Upper lobe of left lung (tissue), 6 donors: Measurements from ENCODE around the gene RGSL1. TPM values are rescaled to one million over a fixed set of nuclear protein-coding genes. Genes with fewer than 3 reads are reported as not detected.

Experiments
- ATAC-seq, 2 donors: fragments of 200-7000 bp; cut with Tn5 transposase; one replicate each; pipeline ENCODE4 v1.9.1; 2022; ENCODE audit warnings: mild to moderate bottlenecking in 2 of 2, moderate library complexity in 2 of 2; ENCODE audit not compliant: low FRiP score in 2 of 2
- DNase-seq, 2 donors: peaks; one replicate each; pipeline ENCODE4 v3.0.0-alpha.2; 2019 to 2020
- H3K27ac ChIP-seq, 4 donors: fragments of 200-600 bp; sonication (generic); one replicate each; pipeline ENCODE4 v1.5.1; 2016 to 2019
- H3K27me3 ChIP-seq, 4 donors: fragments of 200-600 bp; sonication (generic); one replicate each; pipeline ENCODE4 v1.5.1; 2017 to 2019
- H3K36me3 ChIP-seq, 4 donors: fragments of 200-600 bp; sonication (generic); one replicate each; pipeline ENCODE4 v1.5.1; 2016 to 2019
- H3K4me1 ChIP-seq, 4 donors: fragments of 200-600 bp; sonication (generic); one replicate each; pipeline ENCODE4 v1.5.1; 2018 to 2019
- H3K4me3 ChIP-seq, 4 donors: fragments of 200-600 bp; sonication (generic); one replicate each; pipeline ENCODE4 v1.5.1; 2017 to 2019; ENCODE audit warnings: mild to moderate bottlenecking in 2 of 4, moderate library complexity in 1 of 4
- H3K9me3 ChIP-seq, 4 donors: fragments of 200-600 bp; sonication (generic); one replicate each; pipeline ENCODE4 v1.5.1; 2018 to 2019
- EP300 ChIP-seq, 4 donors: sonication (generic); formaldehyde crosslinking; IDR thresholded peaks; one replicate each; pipeline ENCODE4 v1.5.1; 2017; ENCODE audit warnings: antibody characterized with exemption in 4 of 4, control low read depth in 2 of 4
- POLR2A ChIP-seq, 4 donors: fragments of 450-650 bp; IDR thresholded peaks; one replicate each; pipeline ENCODE4 v1.5.1; 2016 to 2017; ENCODE audit warnings: antibody characterized with exemption in 4 of 4, mild to moderate bottlenecking in 2 of 4
- POLR2AphosphoS5 ChIP-seq, 2 donors: sonication (generic); formaldehyde crosslinking; IDR thresholded peaks; one replicate each; pipeline ENCODE4 v1.5.1; 2017; ENCODE audit warnings: antibody characterized with exemption in 2 of 2
- WGBS, 2 donors: methylation state at CpG; one replicate each; pipeline ENCODE4 v1.1.5; 2017 to 2018; 5-methylcytosine and 5-hydroxymethylcytosine counted together
- total RNA-seq, 6 donors: library from RNA; depleted of rRNA in 4 of 6; stranded (reverse); fragments of >200 nt in 4 of 6; gene quantifications; one replicate each; pipeline versions ENCODE4 v1.1.0 to v1.2.1, GENCODE V29; 2016 to 2021
- TF ChIP-seq, protein P1 (sequence below), 6 experiments: fragments of 450-650 bp in 4 of 6; fragments of 200-600 bp in 2 of 6; sonication (generic) in 2 of 6; IDR thresholded peaks; one replicate each; pipeline ENCODE4 v1.5.1; 2016 to 2019; ENCODE audit warnings: antibody characterized with exemption in 6 of 6
- donor health status: DM: no; HTN: no; CAD: no; lungs with moderate emphysema.
- donor health status: DM: no; HTN: yes; CAD: no; lungs with severe emphysema.

The RGSL1 gene
- total RNA-seq, 6 donors from 2014 or later: not detected

DNA sequence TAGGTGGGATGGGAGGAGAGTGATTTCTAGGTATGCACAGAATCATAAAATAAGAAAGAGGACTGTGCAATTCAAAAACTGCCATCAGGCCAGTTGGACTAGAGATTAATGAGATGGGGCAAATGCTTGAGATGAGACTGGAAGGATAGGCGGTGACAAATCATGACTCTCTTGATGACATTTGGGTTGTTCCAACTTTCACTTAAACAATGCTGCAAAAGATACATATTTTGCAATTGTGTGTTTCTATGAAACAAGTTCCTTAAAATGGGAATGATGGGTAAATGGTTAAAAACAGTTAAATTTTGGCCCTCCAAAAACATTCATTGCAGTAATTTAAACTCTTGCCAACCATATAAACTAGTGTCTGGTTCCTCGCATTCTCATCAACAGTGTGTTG lies 84.0 kb downstream of the RGSL1 start:
- no peaks in the 10 kb centered on the region for H3K9me3 ChIP-seq
- TF ChIP-seq EP300 (IDR thresholded peaks at IDR 0.05) (no peak), POLR2AphosphoS5 (IDR thresholded peaks at IDR 0.05) (no peak), POLR2A (IDR thresholded peaks at IDR 0.05) (no peak)
- TF ChIP-seq, protein P1, sequence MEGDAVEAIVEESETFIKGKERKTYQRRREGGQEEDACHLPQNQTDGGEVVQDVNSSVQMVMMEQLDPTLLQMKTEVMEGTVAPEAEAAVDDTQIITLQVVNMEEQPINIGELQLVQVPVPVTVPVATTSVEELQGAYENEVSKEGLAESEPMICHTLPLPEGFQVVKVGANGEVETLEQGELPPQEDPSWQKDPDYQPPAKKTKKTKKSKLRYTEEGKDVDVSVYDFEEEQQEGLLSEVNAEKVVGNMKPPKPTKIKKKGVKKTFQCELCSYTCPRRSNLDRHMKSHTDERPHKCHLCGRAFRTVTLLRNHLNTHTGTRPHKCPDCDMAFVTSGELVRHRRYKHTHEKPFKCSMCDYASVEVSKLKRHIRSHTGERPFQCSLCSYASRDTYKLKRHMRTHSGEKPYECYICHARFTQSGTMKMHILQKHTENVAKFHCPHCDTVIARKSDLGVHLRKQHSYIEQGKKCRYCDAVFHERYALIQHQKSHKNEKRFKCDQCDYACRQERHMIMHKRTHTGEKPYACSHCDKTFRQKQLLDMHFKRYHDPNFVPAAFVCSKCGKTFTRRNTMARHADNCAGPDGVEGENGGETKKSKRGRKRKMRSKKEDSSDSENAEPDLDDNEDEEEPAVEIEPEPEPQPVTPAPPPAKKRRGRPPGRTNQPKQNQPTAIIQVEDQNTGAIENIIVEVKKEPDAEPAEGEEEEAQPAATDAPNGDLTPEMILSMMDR (IDR thresholded peaks at IDR 0.05): no peak
- DNase-seq (no peak), ATAC-seq (no peak)
- H3K4me3 ChIP-seq: no peak overlapping the region
- H3K27ac ChIP-seq: no peak overlapping the region
- WGBS, 2 donors: 96 to 97% methylated on average over 2 of the region's 2 CpGs
- H3K36me3 ChIP-seq: no peaks in the 10 kb centered on the region
- H3K27me3 ChIP-seq: no peaks in the 10 kb centered on the region
- H3K4me1 ChIP-seq: no peaks in the 10 kb centered on the region

DNA sequence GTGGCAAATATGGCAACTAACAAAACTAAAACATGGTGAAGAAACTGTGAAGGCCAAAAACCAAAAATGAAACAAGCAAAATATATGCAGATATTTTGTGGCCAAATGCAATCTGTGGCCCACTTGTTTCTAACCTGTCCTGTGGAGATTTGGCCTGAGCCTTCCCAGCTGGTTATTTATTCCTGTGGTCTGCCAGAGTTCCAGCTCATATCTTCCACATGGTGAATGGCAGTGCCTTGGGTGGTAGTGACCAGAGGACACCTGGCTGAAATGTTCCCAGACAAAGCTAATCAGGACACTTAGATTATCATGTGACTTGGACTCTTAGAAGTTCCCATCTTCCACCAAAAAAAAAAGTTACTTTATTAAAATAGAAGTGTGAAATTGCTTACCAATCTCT lies 99.4 kb downstream of the RGSL1 start:
- no peak overlapping the region for H3K27ac ChIP-seq
- ATAC-seq (no peak), DNase-seq (no peak)
- H3K36me3 ChIP-seq: no peaks in the 10 kb centered on the region
- no peak overlapping the region for H3K4me3 ChIP-seq
- peaks cover 0 to 3% (median 0%) of the 10 kb centered on the region in 4 donors for H3K9me3 ChIP-seq
- no peaks in the 10 kb centered on the region for H3K4me1 ChIP-seq
- H3K27me3 ChIP-seq: no peaks in the 10 kb centered on the region
- TF ChIP-seq EP300 (IDR thresholded peaks at IDR 0.05) (no peak), POLR2A (IDR thresholded peaks at IDR 0.05) (no peak), POLR2AphosphoS5 (IDR thresholded peaks at IDR 0.05) (no peak)
- TF ChIP-seq, protein P1 (IDR thresholded peaks at IDR 0.05): no peak

DNA sequence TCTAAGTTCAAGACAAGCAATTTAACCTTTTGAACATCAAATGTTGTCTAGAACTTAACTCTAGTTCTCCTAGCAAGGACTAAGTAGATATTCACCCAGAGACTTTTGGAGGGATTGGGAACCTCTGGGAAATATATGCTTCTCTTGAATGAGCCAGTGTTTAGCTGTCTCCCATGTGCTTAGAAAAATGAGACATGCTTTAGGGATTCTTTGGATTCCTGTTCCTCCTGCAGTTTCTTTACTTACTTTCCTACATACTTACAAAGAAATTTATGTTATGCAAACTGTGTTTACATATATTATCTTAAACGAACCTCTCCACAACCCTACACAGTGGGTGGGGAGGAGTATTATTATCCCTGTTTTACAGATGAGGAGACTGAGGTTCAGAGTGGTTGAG lies 99.9 kb downstream of the RGSL1 start:
- TF ChIP-seq POLR2AphosphoS5 (IDR thresholded peaks at IDR 0.05): no peak
- TF ChIP-seq, protein P1 (IDR thresholded peaks at IDR 0.05): no peak
- no peak overlapping the region for H3K4me3 ChIP-seq
- ATAC-seq (no peak), DNase-seq (no peak)
- WGBS, 2 donors: 29 to 50% methylated on average over 1 of the region's 1 CpG
- no peaks in the 10 kb centered on the region for H3K27me3 ChIP-seq
- no peaks in the 10 kb centered on the region for H3K36me3 ChIP-seq
- no peaks in the 10 kb centered on the region for H3K4me1 ChIP-seq
- no peak overlapping the region for H3K27ac ChIP-seq
- peaks cover 0 to 3% (median 0%) of the 10 kb centered on the region in 4 donors for H3K9me3 ChIP-seq

DNA sequence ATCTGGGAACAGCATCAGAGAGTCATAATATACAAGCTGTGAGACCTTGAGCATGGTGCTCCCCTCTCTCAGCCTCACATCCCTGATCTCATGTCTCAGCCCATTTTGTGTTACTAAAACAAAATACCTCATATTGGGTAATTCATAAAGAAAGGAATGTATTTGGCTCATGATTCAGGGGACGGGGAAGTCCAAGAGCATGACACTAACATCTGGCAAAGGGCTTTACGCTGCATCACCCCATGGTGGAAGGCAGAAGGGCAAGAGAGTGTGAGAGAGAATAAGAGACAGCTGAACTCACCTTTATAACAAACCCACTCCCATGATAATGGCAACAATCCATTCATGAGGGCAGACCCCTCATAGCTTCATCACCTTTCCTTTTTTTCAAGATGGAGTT lies 102.6 kb downstream of the RGSL1 start:
- ATAC-seq: no peak
- 92 to 97% methylated on average over 2 of the region's 2 CpGs for WGBS, 2 donors
- no peaks in the 10 kb centered on the region for H3K4me1 ChIP-seq

DNA sequence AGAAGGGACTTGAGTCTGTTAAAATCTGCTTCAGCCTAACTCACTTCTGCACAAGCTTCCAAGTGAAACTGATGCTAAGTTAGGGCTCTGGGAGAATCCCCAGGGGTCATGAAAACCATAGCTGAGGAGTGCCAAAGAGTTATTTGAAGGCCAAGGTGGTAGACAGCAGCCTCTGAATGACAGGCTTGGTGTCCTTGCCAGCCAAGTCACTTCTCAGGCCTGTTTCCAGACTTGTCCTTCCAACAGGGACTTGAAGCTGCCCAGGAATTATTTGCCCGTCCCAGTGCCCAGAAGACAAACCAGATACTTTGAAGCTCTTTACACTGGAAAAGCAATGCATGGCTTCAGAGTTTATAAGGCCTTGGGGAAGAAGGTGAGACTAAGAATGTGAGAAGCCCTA lies 105.5 kb downstream of the RGSL1 start:
- WGBS, 2 donors: 94 to 100% methylated on average over 1 of the region's 1 CpG
- DNase-seq (no peak), ATAC-seq (no peak)
- Histone ChIP-seq H3K36me3 (no peaks in the 10 kb centered on the region), H3K4me1 (no peaks in the 10 kb centered on the region), H3K27ac (no peak overlapping the region), H3K9me3 (peaks cover 0 to 3% (median 0%) of the 10 kb centered on the region in 4 donors), H3K27me3 (no peaks in the 10 kb centered on the region), H3K4me3 (no peak overlapping the region)
- TF ChIP-seq POLR2AphosphoS5 (IDR thresholded peaks at IDR 0.05) (no peak), POLR2A (IDR thresholded peaks at IDR 0.05) (no peak), EP300 (IDR thresholded peaks at IDR 0.05) (no peak)
- TF ChIP-seq, protein P1 (IDR thresholded peaks at IDR 0.05): no peak

More for the DNA sequence above, 102.6 kb downstream of the RGSL1 start:
- no peaks in the 10 kb centered on the region for H3K36me3 ChIP-seq
- H3K27ac ChIP-seq: no peak overlapping the region
- H3K4me3 ChIP-seq: no peak overlapping the region
- TF ChIP-seq POLR2AphosphoS5 (IDR thresholded peaks at IDR 0.05): no peak
- TF ChIP-seq POLR2A (IDR thresholded peaks at IDR 0.05): no peak
- TF ChIP-seq, protein P1 (IDR thresholded peaks at IDR 0.05): no peak
- no peak for TF ChIP-seq EP300 (IDR thresholded peaks at IDR 0.05)
- H3K9me3 ChIP-seq: peaks cover 0 to 3% (median 0%) of the 10 kb centered on the region in 4 donors
- H3K27me3 ChIP-seq: no peaks in the 10 kb centered on the region
- no peak for DNase-seq
